Activated CD4-positive, alpha-beta T cell treated with anti-CD3 and anti-CD28 coated beads for 48 hours (primary cell): ENCODE data around the gene NIPA2.
A peak's percentile ranks its signal among the peaks of the same experiment; 100 is the strongest.

Experiments used
- DNase-seq: peaks from one replicate; pipeline ENCODE4 v3.0.0-alpha.2; 2020

NIPA2 gene

GRCh38 chr15:22880068-22880980, 41.9 kb downstream of the NIPA2 start:
- no peak for DNase-seq

DNA sequence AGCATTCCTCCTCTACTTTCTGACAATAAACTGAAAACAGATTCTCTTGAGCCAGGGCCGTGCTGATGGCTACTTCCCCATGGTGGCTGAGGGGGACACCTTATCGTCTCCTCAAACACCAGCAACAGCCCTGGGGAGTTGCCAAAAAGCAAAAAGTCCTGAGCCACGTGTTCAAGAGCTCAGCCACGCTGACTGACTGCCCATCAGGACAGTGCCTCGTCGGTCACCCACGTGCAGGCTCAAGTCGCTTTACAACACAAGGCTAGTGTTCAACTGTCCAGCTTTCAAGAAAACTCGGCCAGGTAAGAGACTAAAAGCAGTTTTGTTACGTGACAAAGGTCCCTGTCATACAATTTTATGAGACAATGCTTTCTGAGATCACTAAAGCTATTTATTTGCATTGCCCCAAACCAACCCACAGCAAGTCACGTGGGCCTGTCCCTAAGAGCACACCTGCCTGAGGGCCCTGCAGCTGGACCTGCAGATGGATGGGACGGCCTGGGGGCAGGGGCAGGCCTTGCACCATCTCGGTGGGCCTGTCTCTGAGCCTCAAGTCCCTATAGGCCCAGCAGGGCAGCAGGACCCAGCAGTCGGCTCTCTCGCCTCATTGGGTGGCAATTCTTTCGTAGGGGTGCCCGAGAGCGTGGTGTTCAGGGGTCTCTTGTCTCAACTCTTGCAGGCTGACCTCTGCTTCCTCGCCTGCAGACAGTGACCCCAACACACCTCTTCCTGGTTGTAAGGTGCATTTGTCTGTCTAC, 42.7 kb downstream of the NIPA2 start:
- no peak for DNase-seq

DNA sequence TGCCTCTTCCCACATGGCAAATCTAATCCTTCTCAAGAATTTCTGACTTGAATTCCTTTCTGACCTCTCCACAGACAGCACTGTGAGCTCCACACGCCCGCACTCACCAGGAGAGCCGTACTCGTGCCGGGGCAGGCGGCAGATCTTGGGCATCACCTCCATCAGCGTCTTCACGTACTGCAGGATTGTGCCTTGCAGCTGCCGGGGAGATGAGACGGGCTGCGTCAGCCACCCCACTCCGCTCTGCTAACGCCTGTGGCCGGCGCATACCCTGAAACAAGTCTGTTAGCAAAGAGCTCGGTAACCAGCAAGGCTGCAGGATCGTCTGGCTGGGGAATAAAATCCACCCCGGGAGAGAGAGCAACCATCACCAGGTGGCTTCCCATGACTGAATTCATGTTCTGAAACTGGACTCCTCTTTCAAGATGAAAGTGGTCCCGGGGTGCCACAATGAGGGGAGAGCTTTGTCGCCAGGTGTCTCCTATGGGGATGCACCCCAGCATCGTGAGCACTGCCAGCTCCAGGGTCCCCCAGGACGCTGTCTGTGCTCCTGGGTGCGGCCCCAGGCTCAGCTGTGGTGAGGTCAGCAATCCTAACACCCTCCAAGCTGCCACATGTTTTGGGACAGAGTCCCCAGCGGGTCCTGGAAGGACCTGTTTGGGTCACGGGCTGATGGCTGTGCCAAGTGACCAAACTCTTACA, 43.4 kb downstream of the NIPA2 start:
- no peak for DNase-seq

DNA sequence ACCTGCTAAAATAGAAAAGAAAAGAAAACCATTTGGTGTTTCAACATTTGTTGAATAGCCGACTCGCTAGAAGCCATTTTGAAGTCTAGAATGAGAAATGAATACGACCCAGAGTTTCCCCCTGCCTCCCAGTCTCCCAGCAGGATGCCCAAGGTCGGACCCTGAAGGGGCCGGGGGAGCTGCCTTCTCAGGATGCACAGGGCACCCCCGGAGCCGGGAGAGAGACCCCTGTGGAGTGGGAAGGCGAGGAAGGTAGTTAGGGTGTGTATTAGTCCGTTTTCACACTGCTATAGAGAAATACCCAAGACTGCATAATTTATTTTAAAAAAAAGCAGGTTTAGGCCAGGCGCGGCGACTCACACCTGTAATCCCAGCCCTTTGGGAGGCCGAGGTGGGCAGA, 44.7 kb downstream of the NIPA2 start:
- no peak for DNase-seq

DNA sequence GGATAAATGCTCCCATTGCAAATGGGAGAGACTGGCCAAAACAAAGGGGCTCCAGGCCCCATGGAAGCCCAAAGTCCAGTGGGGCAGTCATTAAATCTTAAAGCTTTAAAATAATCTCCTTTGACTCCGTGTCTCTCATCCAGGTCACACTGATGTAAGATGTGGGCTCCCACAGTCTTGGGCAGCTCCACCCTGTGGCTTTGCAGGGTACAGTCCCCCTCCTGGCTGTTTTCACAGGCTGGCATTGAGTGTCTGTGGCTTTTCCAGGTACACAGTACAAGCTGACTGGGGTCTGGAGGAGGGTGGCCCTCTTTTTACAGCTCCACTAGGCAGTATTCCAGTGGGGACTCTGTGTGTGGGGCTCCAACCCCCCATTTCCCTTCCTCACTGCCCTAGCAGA, 45.9 kb downstream of the NIPA2 start:
- DNase-seq = peak; percentile 36

DNA sequence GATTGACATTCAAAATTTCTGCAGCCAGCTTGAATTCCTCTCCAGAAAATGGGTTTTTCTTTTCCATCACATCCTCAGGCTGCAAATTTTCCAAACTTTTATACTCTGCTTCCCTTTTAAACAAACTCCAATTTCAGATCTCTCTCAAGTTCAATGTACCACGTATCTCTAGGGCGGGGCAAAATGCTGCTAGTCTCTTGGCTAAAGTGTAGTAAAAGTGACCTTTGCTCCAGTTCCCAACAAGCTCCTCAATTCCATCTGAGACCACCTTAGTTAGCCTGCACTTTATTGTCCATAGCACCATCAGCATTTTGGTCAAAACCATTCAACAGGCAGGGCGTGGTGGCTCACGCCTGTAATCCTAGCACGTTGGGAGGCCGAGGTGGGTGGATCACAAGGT, 46.7 kb downstream of the NIPA2 start:
- no peak for DNase-seq

DNA sequence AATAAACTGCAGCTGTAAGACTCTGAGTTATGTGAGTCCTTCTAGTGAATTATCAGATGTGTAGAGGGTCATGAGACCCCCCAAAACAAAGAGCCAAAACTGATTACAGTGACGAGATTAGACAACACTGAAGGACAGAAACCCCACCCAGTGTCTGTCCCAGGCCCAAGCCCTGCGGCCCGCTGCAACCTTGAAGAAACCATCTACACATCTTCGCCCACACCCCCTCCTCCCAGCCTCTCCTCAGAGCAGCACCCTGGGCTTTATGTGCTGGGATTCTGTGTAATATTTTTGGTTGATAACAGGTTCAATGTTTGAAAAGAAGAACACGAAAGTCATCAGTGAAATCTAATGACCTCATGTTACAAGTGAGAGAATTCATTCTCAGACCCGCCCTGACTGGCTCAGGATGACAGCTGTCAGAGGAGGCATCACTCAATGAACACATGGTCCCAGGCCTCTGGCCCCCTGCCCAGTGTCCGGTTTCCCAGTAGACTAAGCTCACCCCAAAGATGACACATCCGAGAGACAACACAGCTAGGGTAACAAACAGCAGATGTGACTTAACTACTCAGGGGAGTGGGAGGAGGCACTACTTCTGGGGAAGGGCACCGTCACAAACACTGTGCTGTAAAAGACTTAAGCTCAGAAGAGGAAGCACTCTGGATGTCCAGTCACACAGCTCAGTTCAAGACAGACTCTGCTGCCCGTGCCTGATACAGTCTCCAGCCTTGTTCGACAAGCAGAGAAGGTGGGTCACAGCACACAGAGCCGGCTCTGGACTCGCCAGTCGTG, 48.9 kb downstream of the NIPA2 start:
- no peak for DNase-seq

DNA sequence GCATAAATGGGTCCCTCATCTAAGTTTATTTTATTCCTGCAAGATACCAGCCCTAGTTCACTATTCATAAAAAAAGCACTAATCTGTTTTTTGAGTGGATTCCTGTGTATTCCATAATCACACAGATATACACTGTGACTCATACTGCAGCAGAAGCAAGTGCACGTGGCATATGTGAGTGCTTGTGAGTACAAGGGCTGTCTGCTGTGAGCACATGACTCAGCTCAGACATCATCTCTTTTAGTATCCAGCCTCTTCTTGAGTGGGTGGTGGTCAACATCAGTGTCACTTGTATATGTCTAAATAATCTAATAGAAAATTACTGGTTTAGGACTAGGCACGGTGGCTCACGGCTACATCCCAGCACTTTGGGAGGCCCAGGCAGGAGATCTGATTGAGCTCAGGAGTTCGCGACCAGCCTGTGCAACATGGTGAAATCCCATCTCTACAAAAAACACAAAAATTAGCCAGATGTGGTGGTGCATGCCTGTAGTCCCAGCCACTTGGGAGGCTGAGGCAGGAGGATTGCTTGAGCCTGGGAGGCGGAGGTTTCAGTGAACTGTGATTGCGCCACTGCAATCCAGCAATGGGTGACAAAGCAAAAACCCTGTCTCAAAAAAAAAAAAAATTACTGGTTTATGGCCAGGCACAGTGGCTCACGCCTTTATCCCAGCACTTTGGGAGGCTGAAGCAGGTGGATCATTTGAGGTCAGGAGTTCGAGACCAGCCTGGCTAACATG, 49.8 kb downstream of the NIPA2 start:
- no peak for DNase-seq

- no peak for DNase-seq
These were observed 50.8 kb downstream of the NIPA2 start for GRCh38 chr15:22889146-22889818.

DNA sequence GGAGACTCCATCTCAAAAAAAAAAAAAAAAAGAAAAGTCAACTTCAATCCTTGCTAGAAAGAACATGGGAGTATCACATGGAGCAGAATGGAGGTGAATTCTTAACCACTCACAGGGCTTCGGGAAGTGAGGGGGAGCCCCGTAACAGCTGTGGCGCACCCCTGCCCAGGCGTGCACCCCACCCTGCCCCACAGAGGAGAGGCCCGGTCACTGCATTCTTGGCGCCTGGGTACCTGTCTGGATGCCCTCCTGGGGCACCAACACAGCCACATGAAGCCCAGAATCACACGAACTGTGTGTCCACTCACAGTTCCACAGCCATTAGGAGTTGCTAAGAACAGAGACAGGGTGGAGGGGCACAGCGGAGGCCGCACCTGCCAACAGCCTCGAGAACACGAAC, 51.8 kb downstream of the NIPA2 start:
- no peak for DNase-seq

DNA sequence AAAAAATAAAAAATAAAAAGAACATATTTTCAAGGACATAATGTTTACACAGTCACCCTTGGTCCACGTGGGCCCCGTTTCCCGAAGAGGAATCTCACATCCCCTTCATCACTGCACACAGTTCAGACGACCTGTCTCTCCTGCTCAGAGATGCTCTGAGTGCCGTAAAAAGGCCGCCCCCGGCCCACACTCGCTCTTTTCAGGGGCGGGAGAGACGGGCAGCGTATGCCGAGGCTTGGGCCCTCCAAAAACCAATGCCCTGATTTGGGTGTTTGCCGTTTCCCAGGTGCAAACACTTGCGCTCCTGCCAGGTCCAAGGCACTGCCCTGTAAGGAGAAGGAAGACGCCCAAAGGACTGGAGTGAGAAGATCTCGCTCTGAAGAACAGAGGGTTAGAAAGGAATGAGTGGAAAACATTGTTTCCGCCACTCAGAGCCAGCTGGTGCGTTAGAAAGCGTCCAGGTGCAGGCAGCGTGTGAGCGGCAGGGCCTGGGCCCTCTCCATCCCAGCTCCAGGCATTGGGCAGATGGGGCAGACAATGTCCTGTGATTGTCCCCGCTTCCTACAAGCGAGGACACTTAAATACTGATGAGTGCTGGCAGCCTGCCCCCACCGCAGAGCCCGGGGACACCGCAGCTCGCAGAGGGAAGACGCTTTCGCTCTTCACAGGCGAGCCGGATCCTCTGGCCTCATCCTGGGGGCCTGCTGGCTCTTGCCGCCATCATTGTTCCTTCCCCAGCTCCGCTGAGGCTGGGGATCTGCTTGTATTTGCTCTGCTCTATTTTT, 53.2 kb downstream of the NIPA2 start:
- no peak for DNase-seq

GRCh38 chr15:22892333-22892732, 53.9 kb downstream of the NIPA2 start:
- no peak for DNase-seq

DNA sequence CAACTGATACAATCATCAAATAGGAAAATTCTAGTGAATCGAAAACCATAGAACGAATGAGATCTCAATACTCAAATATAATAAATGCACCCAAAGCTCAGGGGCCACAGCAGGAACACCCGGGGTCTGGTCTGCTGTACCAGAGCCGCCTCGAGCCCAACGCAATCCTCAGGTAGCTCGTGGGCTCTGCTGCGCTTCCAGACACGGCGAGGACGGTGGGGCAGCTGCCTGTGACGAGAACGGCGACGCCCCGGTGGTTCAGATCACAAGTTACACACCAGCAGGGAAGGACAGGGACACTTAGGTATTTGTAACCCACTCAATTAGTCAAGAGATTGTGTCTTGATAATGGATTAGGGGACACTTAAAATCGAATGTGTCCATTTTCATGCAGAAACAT, 54.6 kb downstream of the NIPA2 start:
- no peak for DNase-seq

DNA sequence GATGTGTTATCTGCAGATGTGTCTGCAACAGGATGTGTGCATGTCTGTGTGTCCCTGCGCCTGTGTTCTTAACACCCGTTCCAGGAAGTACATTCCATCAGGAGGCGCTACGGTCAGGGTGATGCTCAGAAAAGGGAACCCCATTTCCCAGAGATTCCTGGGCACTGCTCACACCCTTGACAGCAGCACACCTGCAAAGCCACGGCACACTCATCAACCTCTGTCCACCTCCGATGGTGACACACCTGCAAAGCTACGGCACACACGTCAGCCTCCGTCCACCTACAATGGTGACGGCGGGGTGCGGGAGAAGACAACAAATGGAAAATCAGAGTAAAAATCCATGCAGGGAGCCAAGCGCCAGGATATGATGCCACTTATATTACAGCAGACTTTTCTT, 55.4 kb downstream of the NIPA2 start:
- DNase-seq = no peak

GRCh38 chr15:22895465-22896190, 57.2 kb downstream of the NIPA2 start:
- peak; percentile 62 for DNase-seq

- no peak for DNase-seq
These were observed 63.6 kb downstream of the NIPA2 start for GRCh38 chr15:22902046-22902445.

GRCh38 chr15:22902578-22902977, 64.1 kb downstream of the NIPA2 start:
- DNase-seq = no peak

DNA sequence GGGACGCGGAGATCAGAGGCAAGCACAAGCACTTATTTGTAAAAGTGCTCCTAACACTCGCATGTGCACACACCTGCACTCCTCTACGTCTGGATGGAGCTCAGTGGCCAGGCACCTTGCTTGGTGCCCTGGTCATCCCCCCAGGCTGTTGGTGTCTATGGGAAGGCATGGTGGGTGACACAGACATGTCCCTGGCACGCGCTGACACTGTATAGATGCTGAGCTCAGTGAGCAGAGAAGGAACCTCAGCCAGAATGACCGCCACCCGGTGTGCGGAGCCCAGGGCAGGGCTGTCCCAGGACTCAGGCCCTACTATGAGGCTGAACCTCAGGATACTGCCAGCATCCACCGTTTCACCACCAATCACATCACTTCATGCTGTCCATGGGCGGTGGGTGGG, 64.5 kb downstream of the NIPA2 start:
- DNase-seq = no peak

DNA sequence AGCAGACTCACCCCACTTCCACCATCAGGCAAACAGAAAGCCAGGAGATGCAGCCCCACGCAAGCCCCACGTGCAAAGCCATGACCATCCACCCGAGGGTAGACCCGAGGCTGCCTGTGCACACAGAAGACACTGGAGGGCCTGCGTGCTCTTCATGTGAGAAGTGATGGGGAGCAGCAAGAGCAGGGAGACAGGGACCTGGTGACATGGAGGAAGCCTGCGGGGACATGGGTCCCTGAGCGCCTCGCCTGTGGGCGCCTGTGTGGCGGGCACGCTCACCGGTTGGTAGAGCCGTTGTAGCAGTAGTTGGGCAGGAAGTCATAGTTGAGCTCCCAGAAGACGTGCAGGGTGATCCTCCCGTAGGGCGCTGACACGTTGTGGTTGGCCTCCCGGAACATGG, 65.0 kb downstream of the NIPA2 start:
- no peak for DNase-seq
